Suppressor macrophage treated with lipopolysaccharide for 1 hour (primary cell): ENCODE measurements around the gene RBM43.

ENCODE experiments used
- DNase-seq, 3 donors: peaks; one replicate each; pipeline ENCODE4 v3.0.0-alpha.2; 2020 to 2022

The RBM43 gene

DNA sequence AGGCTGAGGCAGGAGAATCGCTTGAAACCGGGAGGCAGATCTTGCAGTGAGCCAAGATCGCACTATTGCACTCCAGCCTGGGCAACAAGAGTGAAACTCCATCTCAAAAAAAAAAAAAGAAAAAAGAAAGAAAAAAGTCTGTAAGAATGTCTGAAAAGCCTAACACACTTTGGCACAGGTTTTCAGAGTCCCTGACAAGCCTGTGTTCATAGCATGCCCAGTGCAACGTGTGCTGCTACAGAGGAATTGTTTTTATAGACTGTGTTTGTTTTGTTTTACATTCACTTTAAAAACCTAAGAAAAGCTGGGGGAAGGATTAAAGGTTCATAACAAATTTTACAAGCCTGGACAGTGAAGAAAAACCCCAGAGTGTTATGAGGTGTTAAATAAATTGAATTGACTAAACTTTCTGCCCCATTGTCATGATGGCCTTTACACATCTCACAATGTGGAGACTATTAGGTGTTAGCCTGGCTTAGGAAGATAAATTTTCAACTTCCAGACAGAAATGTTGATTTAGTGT lies 55.2 kb downstream of the RBM43 start:
- no peak for DNase-seq

GRCh38 chr2:151205571-151205970 lies 56.1 kb downstream of the RBM43 start:
- no peak for DNase-seq

GRCh38 chr2:151204756-151205155 lies 56.9 kb downstream of the RBM43 start:
- no peak for DNase-seq

DNA sequence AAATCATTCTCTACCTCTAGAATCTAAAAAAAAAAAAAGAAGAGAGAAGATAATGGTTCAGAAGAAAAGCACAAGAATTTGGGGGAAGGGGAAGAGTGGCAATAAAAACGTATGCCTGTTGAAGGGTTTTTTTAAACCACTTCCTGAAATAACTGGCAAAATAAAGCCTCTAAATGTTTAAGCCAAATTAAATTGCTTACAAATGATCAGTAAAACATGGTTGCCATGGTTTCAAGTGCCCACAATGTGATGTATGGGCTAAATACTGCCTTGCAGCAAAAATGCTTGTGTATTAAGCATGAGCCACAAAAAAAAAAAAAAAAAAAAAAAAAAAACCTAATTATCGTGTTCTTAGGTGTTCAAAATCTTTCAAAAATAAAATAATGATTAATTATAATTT lies 60.8 kb downstream of the RBM43 start:
- DNase-seq, result no peak

GRCh38 chr2:151200277-151200676 lies 61.4 kb downstream of the RBM43 start:
- no peak for DNase-seq

DNA sequence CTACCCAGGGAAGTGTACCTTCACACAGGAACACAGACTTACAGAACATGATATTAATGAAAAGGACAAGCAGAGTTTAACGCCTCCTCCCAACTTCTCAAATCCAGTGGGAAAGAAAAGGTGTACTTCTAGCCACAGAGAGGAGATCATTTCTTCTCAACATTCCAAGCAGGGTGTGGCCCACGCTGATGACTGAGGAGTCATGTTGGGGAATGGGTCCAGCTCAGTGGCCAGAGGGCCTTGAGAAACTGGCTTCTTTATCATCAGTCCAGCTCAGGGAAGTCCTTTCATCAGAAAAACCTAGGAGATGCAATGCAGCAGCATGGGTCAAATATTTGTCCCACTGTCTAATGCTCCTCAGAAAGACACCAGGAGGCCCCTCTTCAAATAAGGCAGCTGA lies 63.0 kb downstream of the RBM43 start:
- no peak for DNase-seq
